GM12892 (cell line): ENCODE data around the gene MROH2B.

Experiments used
- POLR2A ChIP-seq: IDR thresholded peaks from 2 replicates; pipeline ENCODE4 v1.6.1; 2011; ENCODE audit warnings: low read depth, low read length, control low read depth
- TAF1 ChIP-seq: IDR thresholded peaks from 2 replicates; pipeline ENCODE4 v1.6.1; 2011; ENCODE audit warnings: low read depth, mild to moderate bottlenecking, control low read depth, low read length, borderline replicate concordance

DNA sequence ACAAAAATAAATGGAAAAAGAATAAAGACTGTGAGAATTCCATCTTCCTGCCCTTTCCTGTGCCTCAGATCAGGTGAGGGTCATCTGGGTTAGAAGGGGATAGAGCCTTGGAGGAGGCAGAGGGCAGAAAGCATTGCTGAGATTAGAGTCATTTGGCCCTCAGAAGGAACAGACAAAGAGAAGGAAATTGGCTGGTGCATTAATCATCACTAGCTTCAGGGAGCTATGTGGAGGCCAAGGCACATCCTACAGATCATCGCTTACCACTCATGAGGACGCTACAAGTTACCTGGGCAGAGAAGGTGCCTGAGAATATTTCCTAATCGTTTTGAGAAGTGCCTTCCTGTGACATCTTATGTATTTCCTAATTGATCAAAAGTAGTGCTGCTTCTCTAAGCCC lies 87.4 kb downstream of the MROH2B start:
- TF ChIP-seq TAF1 (no peak), POLR2A (no peak)
